A673 (cell line): ENCODE measurements around the gene TNFRSF4.

Experiments
- CTCF ChIP-seq: fragments of 300-800, 200-600 bp; sonication (generic); conservative IDR thresholded peaks from 2 replicates; pipeline ENCODE4 v1.5.1; 2017; ENCODE audit warnings: low read depth, mild to moderate bottlenecking, antibody characterized with exemption, low read length, moderate library complexity, mixed read lengths
- EZH2 ChIP-seq: fragments of 200-600 bp; sonication (generic); IDR thresholded peaks from 2 replicates; pipeline ENCODE4 v1.6.1; 2017; ENCODE audit warnings: borderline replicate concordance, low read depth, mild to moderate bottlenecking, mixed read lengths, antibody characterized with exemption, low read length; ENCODE audit not compliant: poor library complexity, severe bottlenecking

GRCh38 chr1:1236945-1237873 lies 23.3 kb upstream of the TNFRSF4 start:
- TF ChIP-seq CTCF, result no peak
- TF ChIP-seq EZH2, result no peak
